A673 (cell line): ENCODE measurements around the gene COL20A1.

Source experiments
- EZH2 ChIP-seq: fragments of 200-600 bp; sonication (generic); IDR thresholded peaks from 2 replicates; pipeline ENCODE4 v1.6.1; 2017; ENCODE audit warnings: borderline replicate concordance, low read depth, mild to moderate bottlenecking, mixed read lengths, antibody characterized with exemption, low read length; ENCODE audit not compliant: poor library complexity, severe bottlenecking
- TF ChIP-seq, protein P1 (sequence below): fragments of 300-800, 200-600 bp; sonication (generic); conservative IDR thresholded peaks from 2 replicates; pipeline ENCODE4 v1.5.1; 2017; ENCODE audit warnings: low read depth, mild to moderate bottlenecking, antibody characterized with exemption, low read length, moderate library complexity, mixed read lengths

DNA sequence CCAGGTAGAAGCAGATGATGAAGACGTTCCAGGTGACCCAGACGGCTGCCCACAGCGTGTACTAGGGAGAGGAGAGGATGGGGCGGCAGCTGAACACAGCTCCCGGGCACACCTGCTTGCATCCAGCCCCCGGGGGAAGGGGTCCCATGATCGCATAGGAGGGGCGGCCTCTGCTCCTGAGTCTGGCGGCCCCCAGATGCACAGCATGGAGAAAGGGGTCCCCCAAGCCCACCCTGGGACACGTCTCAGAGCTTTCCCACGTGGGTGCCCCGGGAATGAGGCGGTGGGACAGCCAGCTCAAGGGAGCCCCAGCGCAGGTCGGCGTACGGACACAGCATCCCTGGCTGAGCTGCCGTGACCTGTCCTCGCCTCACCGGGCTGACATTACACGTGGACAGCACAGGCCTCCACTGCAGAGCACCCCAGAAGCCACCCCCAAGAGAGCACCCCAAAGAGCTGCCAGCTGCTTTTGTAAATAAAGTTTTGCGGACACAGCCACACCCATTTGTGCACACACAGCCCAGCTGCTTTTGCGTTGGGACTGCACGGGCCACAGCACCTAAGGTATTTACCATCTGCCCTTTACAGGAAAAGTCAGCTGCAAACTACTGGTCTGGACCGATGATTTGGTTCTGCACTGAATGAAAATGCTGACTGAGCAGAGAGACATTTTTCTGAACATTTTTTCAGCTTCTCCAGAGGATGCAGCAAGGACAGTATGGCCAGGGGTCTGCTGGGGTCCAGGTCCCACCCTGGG lies 44.0 kb upstream of the COL20A1 start:
- TF ChIP-seq, protein P1, sequence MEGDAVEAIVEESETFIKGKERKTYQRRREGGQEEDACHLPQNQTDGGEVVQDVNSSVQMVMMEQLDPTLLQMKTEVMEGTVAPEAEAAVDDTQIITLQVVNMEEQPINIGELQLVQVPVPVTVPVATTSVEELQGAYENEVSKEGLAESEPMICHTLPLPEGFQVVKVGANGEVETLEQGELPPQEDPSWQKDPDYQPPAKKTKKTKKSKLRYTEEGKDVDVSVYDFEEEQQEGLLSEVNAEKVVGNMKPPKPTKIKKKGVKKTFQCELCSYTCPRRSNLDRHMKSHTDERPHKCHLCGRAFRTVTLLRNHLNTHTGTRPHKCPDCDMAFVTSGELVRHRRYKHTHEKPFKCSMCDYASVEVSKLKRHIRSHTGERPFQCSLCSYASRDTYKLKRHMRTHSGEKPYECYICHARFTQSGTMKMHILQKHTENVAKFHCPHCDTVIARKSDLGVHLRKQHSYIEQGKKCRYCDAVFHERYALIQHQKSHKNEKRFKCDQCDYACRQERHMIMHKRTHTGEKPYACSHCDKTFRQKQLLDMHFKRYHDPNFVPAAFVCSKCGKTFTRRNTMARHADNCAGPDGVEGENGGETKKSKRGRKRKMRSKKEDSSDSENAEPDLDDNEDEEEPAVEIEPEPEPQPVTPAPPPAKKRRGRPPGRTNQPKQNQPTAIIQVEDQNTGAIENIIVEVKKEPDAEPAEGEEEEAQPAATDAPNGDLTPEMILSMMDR: no peak
- TF ChIP-seq EZH2: no peak
